SK-N-SH (cell line): ENCODE measurements around the gene CPM. TPM values are rescaled to one million over a fixed set of nuclear protein-coding genes. Genes with fewer than 3 reads are reported as not detected.

Source experiments
- CTCF ChIA-PET: fragments of 300-600, 350-600 bp; formaldehyde crosslinking; extraction: SDS; loops from one replicate; lab custom pipeline; 2021; lab: Yijun Ruan, JAX
- POLR2A ChIA-PET: fragments of 350-600 bp; sonication (Branson Sonifier 250); formaldehyde crosslinking; extraction: SDS; loops from one replicate; lab custom pipeline; 2020; ENCODE audit warnings: antibody characterized with exemption, inconsistent platforms; lab: Yijun Ruan, JAX
- DNase-seq: peaks from one replicate; pipeline ENCODE4 v3.0.0; 2012
- H2AFZ ChIP-seq: fragments of 200-600 bp; sonication (generic); 2 replicates; pipeline ENCODE4 v1.8.1; 2016; ENCODE audit warnings: antibody characterized with exemption, mild to moderate bottlenecking, low read depth
- H3F3A ChIP-seq: fragments of 200-600 bp; sonication (generic); replicated peaks from 2 replicates; pipeline ENCODE3; 2016; ENCODE audit warnings: antibody characterized with exemption, mild to moderate bottlenecking; ENCODE audit not compliant: insufficient read depth
- H3K27ac ChIP-seq, 2 experiments: fragments of 200-500 bp in 1 of 2; fragments of 200-600 bp in 1 of 2; sonication (Bioruptor generic) in 1 of 2; sonication (generic), shearing (Covaris generic) in 1 of 2; 2 replicates each; pipeline versions ENCODE4 v1.5.1 to v1.6.1; 2014 to 2016; ENCODE audit warnings: low read depth in 2 of 2, inconsistent platforms in 1 of 2, low read length in 1 of 2, mild to moderate bottlenecking in 1 of 2, mixed read lengths in 1 of 2
- H3K27me3 ChIP-seq: fragments of 200-600 bp; sonication (generic), shearing (Covaris generic); 2 replicates; pipeline ENCODE4 v1.6.1; 2016; ENCODE audit warnings: mixed run types; ENCODE audit not compliant: insufficient read depth
- H3K36me3 ChIP-seq, 2 experiments: fragments of 200-500 bp in 1 of 2; fragments of 200-600 bp in 1 of 2; sonication (Bioruptor generic) in 1 of 2; sonication (generic) in 1 of 2; replicated peaks in 1 of 2; 2 replicates each; pipeline versions ENCODE3 to v1.5.1; 2014 to 2016; ENCODE audit warnings: low read length in 1 of 2, mild to moderate bottlenecking in 1 of 2; ENCODE audit not compliant: insufficient read depth in 2 of 2, control insufficient read depth in 1 of 2
- H3K4me1 ChIP-seq, 2 experiments: fragments of 200-500 bp in 1 of 2; fragments of 200-600 bp in 1 of 2; sonication (Bioruptor generic) in 1 of 2; sonication (generic), shearing (Covaris generic) in 1 of 2; 2 replicates each; pipeline versions ENCODE4 v1.5.1 to v1.6.1; 2014 to 2016; ENCODE audit warnings: low read depth in 1 of 2, low read length in 1 of 2, mixed run types in 1 of 2; ENCODE audit not compliant: insufficient read depth in 2 of 2, control insufficient read depth in 1 of 2
- H3K4me2 ChIP-seq: fragments of 200-600 bp; sonication (generic), shearing (Covaris generic); 2 replicates; pipeline ENCODE4 v1.6.1; 2017; ENCODE audit warnings: mixed run types
- H3K4me3 ChIP-seq, 2 experiments: fragments of 200-500 bp in 1 of 2; fragments of 200-600 bp in 1 of 2; sonication (Bioruptor generic) in 1 of 2; sonication (generic), shearing (Covaris generic) in 1 of 2; 2 replicates each; pipeline versions ENCODE4 v1.5.1 to v1.8.1; 2014 to 2016; ENCODE audit warnings: low read depth in 2 of 2, inconsistent platforms in 1 of 2, low read length in 1 of 2, mild to moderate bottlenecking in 1 of 2, mixed read lengths in 1 of 2, moderate library complexity in 1 of 2
- H3K79me2 ChIP-seq: fragments of 200-600 bp; sonication (generic); 2 replicates; pipeline ENCODE4 v1.8.1; 2017; ENCODE audit warnings: mild to moderate bottlenecking; ENCODE audit not compliant: insufficient read depth
- H3K9ac ChIP-seq: fragments of 200-600 bp; sonication (generic); 2 replicates; pipeline ENCODE4 v1.6.1; 2017; ENCODE audit warnings: mixed run types
- H3K9me2 ChIP-seq: fragments of 200-600 bp; sonication (generic); 2 replicates; pipeline ENCODE4 v1.6.1; 2017; ENCODE audit warnings: mixed run types
- H3K9me3 ChIP-seq: fragments of 200-600 bp; sonication (generic); 2 replicates; pipeline ENCODE4 v1.6.1; 2017; ENCODE audit warnings: mixed run types, mild to moderate bottlenecking, moderate library complexity
- H4K20me1 ChIP-seq: fragments of 200-600 bp; sonication (generic); 2 replicates; pipeline ENCODE4 v1.6.1; 2017; ENCODE audit warnings: mild to moderate bottlenecking, mixed run types; ENCODE audit not compliant: insufficient read depth
- EZH2phosphoT487 ChIP-seq: fragments of 200-600 bp; sonication (generic); IDR thresholded peaks from 2 replicates; pipeline ENCODE4 v1.6.1; 2017; ENCODE audit warnings: low read depth, mixed run types, mild to moderate bottlenecking, antibody characterized with exemption, moderate library complexity, borderline replicate concordance
- FOSL2 ChIP-seq: IDR thresholded peaks from 2 replicates; pipeline ENCODE4 v1.4.0; 2012; ENCODE audit warnings: low read depth, mild to moderate bottlenecking, moderate library complexity, borderline replicate concordance
- MAX ChIP-seq: IDR thresholded peaks from 2 replicates; pipeline ENCODE4 v1.4.0; 2012; ENCODE audit warnings: low read depth
- NRF1 ChIP-seq: IDR thresholded peaks from 2 replicates; pipeline ENCODE4 v1.6.1; 2012; ENCODE audit warnings: low read depth, mild to moderate bottlenecking, low read length
- RAD21 ChIP-seq: IDR thresholded peaks from 2 replicates; pipeline ENCODE4 v1.6.1; 2012; ENCODE audit warnings: mild to moderate bottlenecking, low read length
- RCOR1 ChIP-seq: fragments of 150-350 bp; IDR thresholded peaks from 2 replicates; pipeline ENCODE4 v1.6.1; 2017; ENCODE audit warnings: antibody characterized with exemption, low read length
- REST ChIP-seq: IDR thresholded peaks from 2 replicates; pipeline ENCODE4 v1.6.1; 2012; ENCODE audit warnings: mild to moderate bottlenecking, low read depth, low read length, moderate library complexity
- WGBS: methylation state at CpG from one replicate; pipeline ENCODE4 v1.1.6; 2017; ENCODE audit warnings: low lambda C conversion rate; 5-methylcytosine and 5-hydroxymethylcytosine counted together
- polyA plus RNA-seq, 3 experiments: library from polyadenylated mRNA; depleted of rRNA; stranded (reverse); fragments of >200 nt; gene quantifications; 2 replicates each; pipeline ENCODE4 v1.2.3, GENCODE V29; 2012

CPM gene
- polyA plus RNA-seq, 1 of the 3 experiments (the other 2 are of a cell fraction), result 10.8 TPM

- Histone ChIP-seq H4K20me1 (no peaks in the 10 kb centered on the region), H3K9me2 (no peaks in the 10 kb centered on the region), H3K4me3 (no peak overlapping the region), H3K9ac (no peak overlapping the region), H3K4me2 (no peak overlapping the region), H3K36me3 (no peaks in the 10 kb centered on the region), H3K27ac (no peak overlapping the region), H2AFZ (no peak overlapping the region), H3K4me1 (no peaks in the 10 kb centered on the region; a peak in 1 of 4 replicates), H3K79me2 (no peaks in the 10 kb centered on the region), H3K27me3 (no peaks in the 10 kb centered on the region), H3K9me3 (no peaks in the 10 kb centered on the region), H3F3A (no peaks in the 10 kb centered on the region)
- WGBS, result 73% methylated on average over 10 of the region's 10 CpGs
- ChIA-PET CTCF (interaction anchor here (0.9 to 1.8 kb wide), 3 partner anchors 9 to 202 kb away, joined by 3 to 5 read pairs (median 3); no protein-coding TSS in a partner anchor), POLR2A (no interaction called here)
- no peak for DNase-seq
- no peak for TF ChIP-seq RCOR1
Observed at GRCh38 chr12:68868043-68868790, 64.8 kb downstream of the CPM start.

GRCh38 chr12:68867606-68868005 lies 65.4 kb downstream of the CPM start:
- Histone ChIP-seq H3K9me3 (no peaks in the 10 kb centered on the region), H3F3A (no peaks in the 10 kb centered on the region), H4K20me1 (no peaks in the 10 kb centered on the region), H3K79me2 (no peaks in the 10 kb centered on the region), H3K4me1 (no peaks in the 10 kb centered on the region; a peak in 1 of 4 replicates), H3K27ac (no peak overlapping the region), H3K27me3 (no peaks in the 10 kb centered on the region), H3K4me2 (no peak overlapping the region), H3K36me3 (no peaks in the 10 kb centered on the region), H3K4me3 (no peak overlapping the region), H2AFZ (no peak overlapping the region), H3K9me2 (no peaks in the 10 kb centered on the region), H3K9ac (no peak overlapping the region)
- TF ChIP-seq MAX, result no peak
- TF ChIP-seq NRF1, result no peak
- TF ChIP-seq RAD21, result no peak
- TF ChIP-seq RCOR1, result no peak
- no peak for TF ChIP-seq FOSL2
- no peak for TF ChIP-seq EZH2phosphoT487
- no peak for TF ChIP-seq REST
- POLR2A ChIA-PET, result no interaction called here
- no peak for DNase-seq
- 93% methylated on average over 4 of the region's 5 CpGs for WGBS
- CTCF ChIA-PET, result interaction anchor here (0.9 to 1.8 kb wide), 3 partner anchors 10 to 202 kb away, joined by 3 to 5 read pairs (median 3); no protein-coding TSS in a partner anchor
